Thymus (tissue), 11 donors: Measurements from ENCODE around the gene PHOSPHO1. TPM values are rescaled to one million over a fixed set of nuclear protein-coding genes. Genes with fewer than 3 reads are reported as not detected.
"Not testable (repeated sequence)": the region's sequence is repeated elsewhere in the genome, so short reads cannot be mapped to it uniquely, and the experiment has no call there.

Source experiments
- DNase-seq, 9 donors: peaks; one replicate each; pipeline ENCODE4 v3.0.0-alpha.2; 2013; ENCODE audit warnings: low spot score in 9 of 9, low read depth in 6 of 9, missing footprints in 1 of 9
- H3K27ac ChIP-seq, 2 donors: one replicate each; pipeline ENCODE4 v1.5.1; 2013; ENCODE audit warnings: control low read depth in 1 of 2, low read depth in 1 of 2, low read length in 1 of 2, mild to moderate bottlenecking in 1 of 2, moderate library complexity in 1 of 2
- H3K27me3 ChIP-seq, 2 donors: one replicate each; pipeline ENCODE4 v1.5.1; 2013; ENCODE audit warnings: low read length in 1 of 2; ENCODE audit not compliant: control insufficient read depth in 2 of 2, insufficient read depth in 1 of 2
- H3K36me3 ChIP-seq, 2 donors: one replicate each; pipeline ENCODE4 v1.5.1; 2013; ENCODE audit warnings: low read length in 1 of 2, mild to moderate bottlenecking in 1 of 2, moderate library complexity in 1 of 2; ENCODE audit not compliant: control insufficient read depth in 2 of 2, insufficient read depth in 2 of 2
- H3K4me1 ChIP-seq, 2 donors: one replicate each; pipeline ENCODE4 v1.5.1; 2013; ENCODE audit warnings: low read length in 2 of 2; ENCODE audit not compliant: control insufficient read depth in 2 of 2, insufficient read depth in 2 of 2
- H3K4me3 ChIP-seq, 2 donors: one replicate each; pipeline ENCODE4 v1.5.1; 2013; ENCODE audit warnings: low read length in 2 of 2, control low read depth in 1 of 2, mild to moderate bottlenecking in 1 of 2
- H3K9me3 ChIP-seq, 2 donors: one replicate each; pipeline ENCODE4 v1.5.1; 2013; ENCODE audit warnings: low read length in 1 of 2, mild to moderate bottlenecking in 1 of 2; ENCODE audit not compliant: control insufficient read depth in 2 of 2, insufficient read depth in 1 of 2
- WGBS: extraction: QIAGEN DNeasy Blood & Tissue Kit; methylation state at CpG from one replicate; pipeline ENCODE4 v1.1.7; 2013; 5-methylcytosine and 5-hydroxymethylcytosine counted together
- polyA plus RNA-seq: library from polyadenylated mRNA; stranded (reverse); fragments of 200-250 nt; gene quantifications from one replicate; pipeline ENCODE4 v1.2.3, GENCODE V29; 2013
- total RNA-seq: library from RNA; stranded (reverse); fragments of 120-200 nt; gene quantifications from one replicate; pipeline ENCODE4 v1.2.4, GENCODE V29; 2013
- donor health status: healthy.

Gene PHOSPHO1
- total and polyA plus RNA-seq, 2 donors, result 0.50 to 1.8 TPM

- Histone ChIP-seq H3K4me1 (no peaks in the 10 kb centered on the region), H3K27me3 (no peaks in the 10 kb centered on the region), H3K36me3 (no peaks in the 10 kb centered on the region), H3K9me3 (peaks cover 5 to 39% of the 10 kb centered on the region in 2 donors), H3K27ac (no peak overlapping the region), H3K4me3 (no peak overlapping the region)
- peak in 6 of 9 donors; percentile 1 to 59 (median 43) for DNase-seq
- 21% methylated on average over 5 of the region's 5 CpGs for WGBS
Observed at GRCh38 chr17:49180303-49180702, 50.3 kb downstream of the PHOSPHO1 start.

DNA sequence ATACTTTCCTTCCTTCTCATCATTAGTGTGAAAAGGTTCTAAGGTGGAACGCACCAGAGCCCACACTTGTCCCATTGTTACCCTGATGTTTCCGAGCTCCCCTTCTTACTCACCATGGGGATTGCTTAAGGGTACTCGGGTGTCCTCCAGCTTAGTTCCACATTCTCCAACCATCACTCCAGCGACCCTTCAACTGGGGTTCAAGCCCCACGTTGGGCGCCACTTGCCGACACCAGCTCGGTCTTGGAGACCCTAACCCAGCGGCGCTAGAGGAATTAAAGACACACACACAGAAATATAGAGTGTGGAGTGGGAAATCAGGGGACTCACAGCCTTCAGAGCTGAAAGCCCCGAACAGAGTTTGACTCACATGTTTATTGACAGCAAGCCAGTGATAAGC, 54.6 kb downstream of the PHOSPHO1 start:
- DNase-seq, H3K27ac ChIP-seq, H3K27me3 ChIP-seq, H3K36me3 ChIP-seq, H3K4me1 ChIP-seq, H3K4me3 ChIP-seq: not testable (repeated sequence)
- 91% methylated on average over 11 of the region's 11 CpGs for WGBS
- H3K9me3 ChIP-seq, result peaks cover 5 to 20% of the 10 kb centered on the region in 2 donors

Other genes with a start within 250 kb of the PHOSPHO1 start
- gene IGF2BP1, start 233.4 kb downstream of the PHOSPHO1 start, total RNA-seq, result 10.9 TPM
- 0.07 TPM for gene IGF2BP1, start 233.4 kb downstream of the PHOSPHO1 start, polyA plus RNA-seq
- gene B4GALNT2, start 98.0 kb downstream of the PHOSPHO1 start, total RNA-seq, result 0.05 TPM
- gene B4GALNT2, start 98.0 kb downstream of the PHOSPHO1 start, polyA plus RNA-seq, result 0.02 TPM
- gene GNGT2, start 20.2 kb downstream of the PHOSPHO1 start, total RNA-seq, result 6.9 TPM
- 10.8 TPM for gene GNGT2, start 20.2 kb downstream of the PHOSPHO1 start, polyA plus RNA-seq
- gene ABI3, start 20.1 kb downstream of the PHOSPHO1 start, total RNA-seq, result 13.4 TPM
- 12.6 TPM for gene ABI3, start 20.1 kb downstream of the PHOSPHO1 start, polyA plus RNA-seq
- 17.8 TPM for gene ZNF652, start 131.5 kb upstream of the PHOSPHO1 start, total RNA-seq
- 32.0 TPM for gene ZNF652, start 131.5 kb upstream of the PHOSPHO1 start, polyA plus RNA-seq
- 98.4 TPM for gene PHB1, start 184.1 kb upstream of the PHOSPHO1 start, total RNA-seq
- gene PHB1, start 184.1 kb upstream of the PHOSPHO1 start, polyA plus RNA-seq, result 59.9 TPM